Mesodermal cell (in vitro differentiated cells): ENCODE data around the gene PARP15.

Experiments
- H3K27ac ChIP-seq: 2 replicates; pipeline ENCODE4 v1.7.0; 2013; ENCODE audit warnings: mild to moderate bottlenecking, low read depth, low read length, moderate library complexity; ENCODE audit not compliant: severe bottlenecking
- H3K36me3 ChIP-seq: 2 replicates; pipeline ENCODE4 v1.7.1; 2013; ENCODE audit warnings: mild to moderate bottlenecking, low read length, moderate library complexity; ENCODE audit not compliant: control insufficient read depth, insufficient read depth
- H3K4me1 ChIP-seq: one replicate; pipeline ENCODE4 v1.7.1; 2013; ENCODE audit warnings: mild to moderate bottlenecking, low read length; ENCODE audit not compliant: insufficient read depth, control insufficient read depth, poor library complexity, severe bottlenecking
- H3K4me3 ChIP-seq: 2 replicates; pipeline ENCODE4 v1.7.0; 2013; ENCODE audit warnings: low read length, control low read depth, mild to moderate bottlenecking; ENCODE audit not compliant: insufficient read depth, poor library complexity, severe bottlenecking; ENCODE audit errors: extremely low read depth
- H3K9me3 ChIP-seq: 2 replicates; pipeline ENCODE4 v1.7.1; 2013; ENCODE audit warnings: mild to moderate bottlenecking, low read length, moderate library complexity; ENCODE audit not compliant: control insufficient read depth
- WGBS, 2 experiments: methylation state at CpG; one replicate each; pipeline ENCODE4 v1.1.5; 2013; ENCODE audit warnings: missing lambda C conversion rate in 2 of 2; ENCODE audit not compliant: insufficient coverage in 2 of 2; 5-methylcytosine and 5-hydroxymethylcytosine counted together

Gene PARP15

GRCh38 chr3:122572940-122573412, 4.5 kb upstream of the PARP15 start:
- WGBS, 2 experiments: 41 to 64% methylated on average over 2 of the region's 3 CpGs
- no peaks in the 10 kb centered on the region for H3K9me3 ChIP-seq
- no peaks in the 10 kb centered on the region for H3K36me3 ChIP-seq
- peak overlapping the region; percentile 41 for H3K27ac ChIP-seq
- peaks cover 8% of the 10 kb centered on the region for H3K4me1 ChIP-seq
- no peak overlapping the region for H3K4me3 ChIP-seq

- Histone ChIP-seq H3K9me3 (peaks cover 5% of the 10 kb centered on the region), H3K4me3 (no peak overlapping the region), H3K36me3 (no peaks in the 10 kb centered on the region), H3K4me1 (peaks cover 5% of the 10 kb centered on the region), H3K27ac (no peak overlapping the region)
- WGBS, 2 experiments: 83 to 90% methylated on average over 4 to 5 of the region's 8 CpGs
These were observed 1.1 kb upstream of the PARP15 start for GRCh38 chr3:122576174-122576940.

GRCh38 chr3:122578069-122578740, 755 bp downstream of the PARP15 start:
- Histone ChIP-seq H3K9me3 (peaks cover 16% of the 10 kb centered on the region), H3K4me3 (no peak overlapping the region), H3K27ac (no peak overlapping the region), H3K4me1 (peaks cover 2% of the 10 kb centered on the region), H3K36me3 (no peaks in the 10 kb centered on the region)
- 83% methylated on average over 1 of the region's 5 CpGs; no CpG with 5 or more reads in 1 of the 2 experiments for WGBS, 2 experiments

- Histone ChIP-seq H3K9me3 (peaks cover 16% of the 10 kb centered on the region), H3K36me3 (no peaks in the 10 kb centered on the region), H3K4me3 (no peak overlapping the region), H3K27ac (no peak overlapping the region), H3K4me1 (no peaks in the 10 kb centered on the region)
- no CpG with 5 or more reads among the region's 3 CpGs for WGBS, 2 experiments
These were observed 3.0 kb downstream of the PARP15 start for GRCh38 chr3:122580470-122580869.

GRCh38 chr3:122581622-122582021, 4.2 kb downstream of the PARP15 start:
- Histone ChIP-seq H3K4me3 (no peak overlapping the region), H3K4me1 (no peaks in the 10 kb centered on the region), H3K9me3 (peaks cover 16% of the 10 kb centered on the region), H3K27ac (no peak overlapping the region), H3K36me3 (no peaks in the 10 kb centered on the region)
- no CpG with 5 or more reads among the region's 2 CpGs for WGBS, 2 experiments

- peaks cover 16% of the 10 kb centered on the region for H3K9me3 ChIP-seq
- WGBS, 2 experiments: no CpG with 5 or more reads among the region's 1 CpG
- H3K4me3 ChIP-seq: no peak overlapping the region
- H3K27ac ChIP-seq: no peak overlapping the region
- H3K4me1 ChIP-seq: no peaks in the 10 kb centered on the region
- no peaks in the 10 kb centered on the region for H3K36me3 ChIP-seq
These were observed 4.9 kb downstream of the PARP15 start for GRCh38 chr3:122582390-122582789.

- Histone ChIP-seq H3K9me3 (peaks cover 14% of the 10 kb centered on the region), H3K4me1 (no peaks in the 10 kb centered on the region), H3K36me3 (no peaks in the 10 kb centered on the region), H3K27ac (no peak overlapping the region), H3K4me3 (no peak overlapping the region)
- WGBS, 2 experiments: 80% methylated on average over 1 of the region's 1 CpG; no CpG with 5 or more reads in 1 of the 2 experiments
These were observed 8.6 kb downstream of the PARP15 start for GRCh38 chr3:122586098-122586497.

- H3K4me1 ChIP-seq: no peaks in the 10 kb centered on the region
- peaks cover 6% of the 10 kb centered on the region for H3K9me3 ChIP-seq
- H3K27ac ChIP-seq: no peak overlapping the region
- no peak overlapping the region for H3K4me3 ChIP-seq
- H3K36me3 ChIP-seq: no peaks in the 10 kb centered on the region
These were observed 9.5 kb downstream of the PARP15 start for GRCh38 chr3:122586773-122587485.

- H3K4me3 ChIP-seq: no peak overlapping the region
- H3K4me1 ChIP-seq: no peaks in the 10 kb centered on the region
- no CpG with 5 or more reads among the region's 2 CpGs for WGBS, 2 experiments
- no peaks in the 10 kb centered on the region for H3K36me3 ChIP-seq
- no peaks in the 10 kb centered on the region for H3K9me3 ChIP-seq
- H3K27ac ChIP-seq: no peak overlapping the region
These were observed 10.1 kb downstream of the PARP15 start for GRCh38 chr3:122587572-122587971.

- Histone ChIP-seq H3K36me3 (no peaks in the 10 kb centered on the region), H3K4me1 (no peaks in the 10 kb centered on the region), H3K9me3 (no peaks in the 10 kb centered on the region), H3K4me3 (no peak overlapping the region), H3K27ac (no peak overlapping the region)
- 67% methylated on average over 3 of the region's 5 CpGs; no CpG with 5 or more reads in 1 of the 2 experiments for WGBS, 2 experiments
These were observed 11.8 kb downstream of the PARP15 start for GRCh38 chr3:122589297-122589696.
